GM18499 (cell line): Measurements from ENCODE around the gene USP2.
"Not testable (repeated sequence)": the region's sequence is repeated elsewhere in the genome, so short reads cannot be mapped to it uniquely, and the experiment has no call there.

Source experiments
- ATAC-seq: cut with Tn5 transposase; IDR thresholded peaks from one replicate; pipeline ENCODE4 v1.9.1; 2021; ENCODE audit warnings: moderate number of reproducible peaks; ENCODE audit not compliant: insufficient read depth, unreplicated experiment

Gene USP2

DNA sequence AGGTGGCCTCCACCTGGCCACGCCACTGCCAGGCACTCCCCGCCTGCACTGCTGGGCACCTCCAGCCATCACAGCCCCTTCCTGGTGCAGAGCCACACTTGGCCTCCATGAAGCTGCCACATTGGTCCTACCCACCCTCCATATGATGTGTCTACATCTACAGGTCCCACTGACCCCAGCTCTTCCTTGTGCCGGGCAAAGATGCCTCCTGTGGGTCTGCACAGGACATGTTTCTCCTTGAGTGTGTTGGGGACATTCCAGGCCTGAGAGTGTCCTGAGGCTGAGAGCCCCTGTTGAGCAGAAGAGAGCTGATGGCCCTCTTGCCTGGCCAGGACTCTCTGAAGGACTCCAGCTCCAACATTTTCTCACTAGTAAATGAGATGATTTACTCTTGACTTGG, 34.0 kb upstream of the USP2 start:
- ATAC-seq: no peak

- ATAC-seq: no peak
Observed at GRCh38 chr11:119414734-119415133, 33.2 kb upstream of the USP2 start.

GRCh38 chr11:119414321-119414720, 32.8 kb upstream of the USP2 start:
- no peak for ATAC-seq

GRCh38 chr11:119412072-119412471, 30.6 kb upstream of the USP2 start:
- ATAC-seq: no peak

GRCh38 chr11:119410501-119410900, 29.0 kb upstream of the USP2 start:
- no peak for ATAC-seq

- no peak for ATAC-seq
Observed at GRCh38 chr11:119409731-119410130, 28.2 kb upstream of the USP2 start.

GRCh38 chr11:119406005-119406404, 24.5 kb upstream of the USP2 start:
- no peak for ATAC-seq

DNA sequence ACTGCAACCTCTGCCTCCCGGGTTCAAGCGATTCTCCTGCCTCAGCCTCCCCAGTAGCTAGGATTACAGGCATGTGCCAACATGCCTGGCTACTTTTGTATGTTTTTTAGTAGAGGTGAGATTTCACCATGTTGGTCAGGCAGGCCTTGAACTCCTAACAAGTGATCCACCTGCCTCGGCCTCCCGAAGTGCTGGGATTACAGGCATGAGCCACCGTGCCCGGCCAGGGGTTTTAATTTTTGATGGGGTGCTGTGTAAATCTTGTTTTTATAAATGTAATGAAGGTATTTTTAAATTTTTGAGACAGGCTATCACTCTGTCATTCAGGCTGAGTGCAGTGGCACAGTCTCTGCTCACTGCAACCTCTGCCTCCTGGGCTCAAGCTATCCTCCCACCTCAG, 24.0 kb upstream of the USP2 start:
- not testable (repeated sequence) for ATAC-seq

DNA sequence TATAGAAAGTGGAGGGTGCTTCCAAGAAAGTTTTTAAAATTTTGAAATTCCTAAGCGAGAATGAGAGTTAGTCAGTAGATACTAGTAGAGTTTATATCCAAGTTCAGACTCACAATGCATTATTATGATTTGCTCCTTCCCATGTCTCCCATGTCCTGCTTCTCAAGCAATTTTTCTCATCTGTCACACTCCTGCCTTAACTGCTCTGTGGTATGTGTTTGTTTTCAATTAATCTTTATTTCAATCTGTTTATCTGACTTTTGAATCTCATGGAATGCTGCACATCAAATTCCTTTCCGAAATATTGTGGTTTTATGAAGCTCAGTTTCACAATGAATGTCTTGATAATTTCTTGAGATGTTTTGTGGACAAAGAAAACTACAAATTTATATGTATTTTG, 23.4 kb upstream of the USP2 start:
- no peak for ATAC-seq

GRCh38 chr11:119403021-119403420, 21.5 kb upstream of the USP2 start:
- no peak for ATAC-seq

DNA sequence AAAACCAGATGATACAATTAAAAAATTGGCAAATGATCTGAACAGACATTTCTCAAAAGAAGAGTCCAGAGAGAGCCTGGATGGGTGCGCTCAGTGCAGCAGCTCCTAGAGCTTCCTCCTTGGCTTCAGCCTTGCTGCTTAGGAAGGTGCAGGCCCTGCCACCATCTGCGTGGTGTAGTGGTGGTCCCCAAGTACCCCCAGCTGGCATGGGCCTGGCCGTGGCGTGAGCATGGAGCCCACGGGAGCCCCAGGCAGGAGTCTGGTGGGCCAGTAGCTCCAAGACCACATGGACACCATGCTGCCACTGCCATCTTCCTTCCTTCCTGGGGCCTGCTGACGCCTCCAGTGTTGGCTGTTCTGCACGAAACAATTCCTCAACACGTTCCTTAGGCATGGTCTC, 21.0 kb upstream of the USP2 start:
- no peak for ATAC-seq

- ATAC-seq: no peak
Observed at GRCh38 chr11:119400860-119401259, 19.4 kb upstream of the USP2 start.

GRCh38 chr11:119397740-119398139, 16.2 kb upstream of the USP2 start:
- no peak for ATAC-seq

DNA sequence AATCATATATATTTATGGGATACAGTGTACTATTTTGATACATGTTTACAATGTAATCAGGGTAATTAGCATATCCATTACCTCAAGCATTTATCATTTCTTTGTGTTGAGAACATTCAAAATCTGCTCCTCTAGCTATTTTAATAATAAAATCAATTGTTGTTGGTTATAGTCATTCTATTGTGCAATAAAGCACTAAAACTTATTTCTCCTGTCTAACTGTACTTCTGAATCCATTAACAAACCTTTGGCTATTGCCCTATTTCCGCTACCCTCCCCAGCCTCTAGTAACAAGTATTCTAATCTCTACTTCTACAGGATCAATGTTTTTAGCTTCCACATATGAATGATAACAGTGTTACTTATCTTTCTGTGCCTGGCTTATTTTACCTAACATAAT, 15.3 kb upstream of the USP2 start:
- ATAC-seq: no peak

DNA sequence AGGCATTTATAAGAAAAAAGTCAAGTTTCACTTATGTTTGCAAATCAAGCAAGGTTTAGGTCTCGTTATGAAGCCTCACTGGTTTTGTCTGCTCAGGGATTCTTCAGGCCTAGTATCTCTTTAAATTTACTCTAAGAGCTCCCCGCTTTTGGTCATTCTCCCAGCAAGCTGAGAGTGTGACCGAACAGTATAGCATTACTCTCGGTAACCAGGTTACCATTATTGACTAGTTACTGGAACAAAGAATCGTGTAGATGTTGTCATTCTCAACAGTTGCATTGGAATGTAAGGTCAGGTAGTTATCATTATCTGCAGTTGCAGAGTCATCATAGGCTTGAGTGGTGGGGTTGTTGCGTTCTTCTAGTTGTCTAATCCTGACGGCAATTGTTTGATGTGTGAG, 9.8 kb upstream of the USP2 start:
- no peak for ATAC-seq

DNA sequence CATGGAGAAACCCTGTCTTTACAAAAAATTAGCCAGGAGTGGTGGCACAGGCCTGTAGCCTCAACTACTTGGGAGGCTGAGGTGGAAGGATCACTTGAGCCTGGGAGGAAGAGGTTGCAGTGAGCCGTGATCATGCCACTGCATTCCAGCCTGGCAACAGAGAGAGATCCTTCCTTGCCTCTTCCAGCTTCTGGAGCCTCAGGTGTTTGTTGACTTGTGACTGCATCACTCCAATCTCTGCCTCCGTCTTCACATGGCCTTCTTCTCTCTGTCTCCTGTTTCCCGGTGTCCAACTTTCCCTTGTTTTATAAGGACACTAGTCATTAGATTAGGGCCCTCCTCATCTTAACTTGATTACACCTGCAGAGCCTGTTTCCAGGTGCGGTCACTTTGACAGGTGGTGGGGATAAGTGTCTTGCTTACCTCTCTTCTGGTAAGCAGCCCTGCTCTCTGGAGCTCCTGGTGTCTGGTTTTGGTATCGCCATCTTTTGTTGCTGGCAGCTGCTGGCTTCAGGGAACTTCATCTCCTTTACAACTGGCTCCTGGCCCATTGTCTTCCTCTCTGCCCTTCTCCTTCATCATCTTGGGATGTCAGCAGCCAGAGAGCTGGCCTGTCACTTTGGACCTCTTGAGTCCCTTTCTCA, 8.2 kb upstream of the USP2 start:
- ATAC-seq: no peak

- no peak for ATAC-seq
Observed at GRCh38 chr11:119388103-119388502, 6.6 kb upstream of the USP2 start.

GRCh38 chr11:119384332-119384731, 2.8 kb upstream of the USP2 start:
- no peak for ATAC-seq

- ATAC-seq: not testable (repeated sequence)
Observed at GRCh38 chr11:119382513-119382912, 1.0 kb upstream of the USP2 start.

DNA sequence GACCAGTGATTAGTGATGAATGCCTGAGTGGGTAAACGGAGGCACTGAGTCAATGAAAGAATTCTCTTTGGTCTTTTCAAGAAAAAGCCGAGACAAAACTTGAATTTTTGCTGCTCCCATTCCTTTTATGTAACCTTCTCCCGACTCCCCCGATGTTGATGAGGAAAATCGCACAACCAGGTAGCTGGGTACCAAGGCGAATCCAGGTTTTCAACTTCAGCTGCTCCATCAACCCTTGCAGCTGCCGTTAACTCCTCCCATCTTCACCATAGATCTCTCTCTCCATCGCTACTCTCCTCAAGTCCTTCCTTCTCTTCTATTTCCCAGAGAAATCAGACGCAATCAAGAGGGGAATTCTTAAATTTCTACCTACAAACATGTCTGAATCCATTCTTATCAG, 611 bp upstream of the USP2 start:
- ATAC-seq: no peak

DNA sequence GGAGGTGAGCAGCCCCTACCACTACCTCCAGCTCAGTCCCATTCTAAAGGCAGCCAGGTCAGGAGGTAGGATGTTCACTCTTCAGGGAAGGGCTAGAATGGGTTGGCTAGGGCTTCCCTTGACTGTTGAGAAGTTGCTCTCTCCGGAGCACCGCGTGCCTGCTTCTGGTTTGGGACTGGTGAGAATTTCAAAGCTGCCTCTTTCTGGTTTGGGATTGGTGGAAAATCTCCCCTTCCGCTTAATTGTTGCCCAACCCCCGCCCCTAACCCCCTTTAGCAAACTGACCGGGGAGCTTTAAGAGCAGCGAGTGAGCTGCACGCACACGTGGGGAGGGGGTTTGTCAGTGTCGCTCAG, 686 bp downstream of the USP2 start:
- ATAC-seq: no peak

- no peak for ATAC-seq
Observed at GRCh38 chr11:119380160-119380826, 1.2 kb downstream of the USP2 start.
